ENCODE data around the gene TBC1D22B.
"Not testable (repeated sequence)": the region's sequence is repeated elsewhere in the genome, so short reads cannot be mapped to it uniquely, and the experiment has no call there.

TBC1D22B gene

GRCh38 chr6:37321101-37321500 lies 63.5 kb downstream of the TBC1D22B start:
- no peak for DNase-seq (ENCODE audit: low read depth in 2 of 2)

GRCh38 chr6:37321516-37322415 lies 64.2 kb downstream of the TBC1D22B start:
- DNase-seq (ENCODE audit: low read depth in 2 of 2): no peak

- DNase-seq (ENCODE audit: low read depth in 2 of 2): no peak
These were observed 66.0 kb downstream of the TBC1D22B start for GRCh38 chr6:37323580-37323979.

GRCh38 chr6:37324131-37325033 lies 66.8 kb downstream of the TBC1D22B start:
- DNase-seq (ENCODE audit: low read depth in 2 of 2): no peak

- DNase-seq (ENCODE audit: low read depth in 2 of 2): not testable (repeated sequence)
These were observed 72.8 kb downstream of the TBC1D22B start for GRCh38 chr6:37330345-37330744.

GRCh38 chr6:37331047-37331446 lies 73.5 kb downstream of the TBC1D22B start:
- DNase-seq (ENCODE audit: low read depth in 2 of 2): no peak

- DNase-seq (ENCODE audit: low read depth in 2 of 2): no peak
These were observed 75.3 kb downstream of the TBC1D22B start for GRCh38 chr6:37332894-37333293.

GRCh38 chr6:37334047-37334446 lies 76.5 kb downstream of the TBC1D22B start:
- no peak for DNase-seq (ENCODE audit: low read depth in 2 of 2)

GRCh38 chr6:37338317-37338716 lies 80.7 kb downstream of the TBC1D22B start:
- DNase-seq (ENCODE audit: low read depth in 2 of 2): not testable (repeated sequence)

- no peak for DNase-seq (ENCODE audit: low read depth in 2 of 2)
These were observed 81.2 kb downstream of the TBC1D22B start for GRCh38 chr6:37338745-37339255.

GRCh38 chr6:37339741-37340638 lies 82.4 kb downstream of the TBC1D22B start:
- no peak for DNase-seq (ENCODE audit: low read depth in 2 of 2)

GRCh38 chr6:37340639-37340943 lies 83.0 kb downstream of the TBC1D22B start:
- DNase-seq (ENCODE audit: low read depth in 2 of 2): no peak

- DNase-seq (ENCODE audit: low read depth in 2 of 2): no peak
These were observed 85.7 kb downstream of the TBC1D22B start for GRCh38 chr6:37343248-37343647.

- no peak for DNase-seq (ENCODE audit: low read depth in 2 of 2)
These were observed 86.7 kb downstream of the TBC1D22B start for GRCh38 chr6:37344308-37344707.

- DNase-seq (ENCODE audit: low read depth in 2 of 2): not testable (repeated sequence)
These were observed 88.2 kb downstream of the TBC1D22B start for GRCh38 chr6:37345804-37346203.

GRCh38 chr6:37347177-37347576 lies 89.6 kb downstream of the TBC1D22B start:
- DNase-seq (ENCODE audit: low read depth in 2 of 2): no peak

GRCh38 chr6:37347670-37348111 lies 90.1 kb downstream of the TBC1D22B start:
- no peak for DNase-seq (ENCODE audit: low read depth in 2 of 2)

GRCh38 chr6:37351027-37351426 lies 93.5 kb downstream of the TBC1D22B start:
- no peak for DNase-seq (ENCODE audit: low read depth in 2 of 2)

GRCh38 chr6:37352384-37352783 lies 94.8 kb downstream of the TBC1D22B start:
- DNase-seq (ENCODE audit: low read depth in 2 of 2): no peak

- peak; percentile 77 to 78 for DNase-seq (ENCODE audit: low read depth in 2 of 2)
These were observed 96.4 kb downstream of the TBC1D22B start, which contains the start of gene RNF8 for GRCh38 chr6:37353761-37354525. RNF8 (plus strand) TSS chr6:37353983; CDS start chr6:37354165, 182 bp downstream.
